ENCODE measurements around the gene GDE1.

GDE1 gene

DNA sequence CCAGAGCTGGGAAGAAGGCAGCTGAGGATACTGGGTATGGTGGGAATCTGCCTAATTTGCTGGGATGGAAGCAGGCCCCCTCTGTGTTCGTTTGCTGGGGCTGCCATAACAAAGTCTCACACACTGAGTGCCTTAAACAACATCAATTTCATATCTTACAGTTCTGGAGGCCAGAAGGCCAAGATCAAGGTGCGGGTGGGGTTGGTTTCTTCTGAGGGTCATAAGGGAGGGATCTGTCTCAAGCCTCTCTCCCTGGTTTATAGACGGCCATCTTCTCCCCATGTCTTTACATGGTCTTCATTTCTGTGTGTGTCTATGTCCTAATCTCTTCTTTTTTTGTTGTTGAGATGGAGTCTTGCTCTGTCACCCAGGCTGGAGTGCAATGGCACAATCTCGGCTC is 35.8 kb downstream of the GDE1 start:
- DNase-seq (ENCODE audit: low read depth) = no peak

DNA sequence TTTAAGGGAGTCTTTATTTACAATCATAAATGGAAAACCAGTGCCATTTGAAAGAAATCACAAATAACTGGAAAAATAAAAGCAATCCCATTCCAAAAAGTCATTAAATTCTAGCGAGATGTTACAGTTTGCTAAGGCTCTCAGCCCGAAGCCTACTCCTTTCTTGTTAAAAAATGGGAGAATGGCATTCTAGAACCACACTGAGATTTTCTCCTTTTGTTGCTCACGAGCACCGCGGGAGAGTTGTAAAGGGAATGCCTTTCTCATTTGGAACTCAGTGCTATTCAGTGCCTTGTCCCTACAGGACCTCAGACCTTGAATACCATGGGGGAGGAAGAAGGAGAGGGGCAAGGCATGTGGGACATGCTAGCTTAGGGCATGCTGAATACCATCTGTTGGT is 36.3 kb downstream of the GDE1 start:
- no peak for DNase-seq (ENCODE audit: low read depth)

DNA sequence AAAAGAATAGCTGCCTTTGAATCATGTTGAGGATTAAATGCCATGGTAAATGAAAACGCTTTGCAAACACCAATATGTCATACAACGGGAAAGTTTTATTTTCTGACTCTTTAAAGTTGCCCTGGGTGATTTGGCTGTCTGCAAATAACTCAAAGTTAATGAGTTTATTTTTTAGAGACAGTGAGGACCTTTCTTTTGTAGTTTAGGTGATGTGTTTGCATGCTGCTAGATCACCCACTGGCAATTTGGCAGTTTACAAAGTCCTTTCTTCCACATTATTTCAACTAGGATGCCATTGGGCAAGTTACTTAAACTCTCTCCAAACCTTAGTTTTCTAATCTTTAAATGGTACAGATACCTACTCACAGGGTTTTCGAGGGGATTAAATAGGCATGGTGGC is 37.8 kb downstream of the GDE1 start:
- DNase-seq (ENCODE audit: low read depth) = no peak

DNA sequence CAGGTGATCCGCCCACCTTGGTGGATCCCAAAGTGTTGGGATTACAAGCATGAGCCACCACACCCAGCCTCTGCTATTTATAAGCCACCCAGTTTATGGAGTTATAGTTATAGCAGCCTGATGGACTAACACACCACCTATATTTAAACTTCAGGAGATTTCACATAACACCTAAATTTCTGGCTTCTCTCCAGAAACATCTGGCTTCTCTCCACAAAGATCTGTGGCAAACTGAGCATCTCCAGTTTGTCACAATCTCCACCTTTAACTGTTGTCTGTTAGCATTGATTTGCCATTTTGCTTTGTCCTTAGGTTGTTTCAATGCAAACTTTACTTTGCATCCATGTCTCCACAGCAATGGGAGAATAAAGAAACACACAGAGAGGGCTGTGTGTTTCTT is 39.6 kb downstream of the GDE1 start:
- no peak for DNase-seq (ENCODE audit: low read depth)

DNA sequence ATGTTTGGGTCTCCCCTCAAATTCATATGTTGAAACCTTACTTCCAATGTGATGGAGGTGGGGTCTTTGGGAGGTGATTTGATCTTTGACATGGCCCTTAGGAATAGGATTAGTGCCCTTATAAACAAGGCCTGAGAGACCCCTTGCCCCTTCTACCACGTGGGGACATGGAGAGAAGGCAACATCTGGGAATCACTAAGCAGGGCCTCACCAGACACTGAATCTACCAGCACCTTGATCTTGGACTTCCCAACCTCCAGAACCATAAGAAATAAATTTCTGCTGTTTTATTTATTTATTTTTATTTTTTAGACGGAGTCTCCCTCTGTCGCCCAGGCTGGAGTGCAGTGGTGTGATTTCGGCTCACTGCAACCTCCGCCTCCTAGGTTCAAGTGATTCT is 40.1 kb downstream of the GDE1 start:
- no peak for DNase-seq (ENCODE audit: low read depth)

DNA sequence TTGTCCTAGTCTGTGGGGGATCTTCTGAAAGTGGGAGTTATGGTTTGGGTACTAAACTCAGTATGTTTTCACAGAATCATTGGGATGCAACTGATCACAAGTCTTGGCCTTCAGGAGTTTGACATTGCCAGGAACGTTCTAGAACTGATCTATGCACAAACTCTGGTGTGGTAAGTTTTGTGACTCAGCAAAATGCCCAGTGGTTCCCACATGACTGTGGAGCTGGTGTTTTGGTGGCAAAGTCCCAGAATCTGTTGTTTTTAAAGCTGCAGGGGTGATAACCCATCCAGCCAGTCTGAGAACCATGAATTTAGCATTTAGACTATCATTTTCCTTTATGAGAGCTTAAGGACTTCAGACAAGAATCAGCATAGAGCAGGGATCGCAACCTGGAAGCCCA is 40.6 kb downstream of the GDE1 start:
- DNase-seq (ENCODE audit: low read depth) = no peak

DNA sequence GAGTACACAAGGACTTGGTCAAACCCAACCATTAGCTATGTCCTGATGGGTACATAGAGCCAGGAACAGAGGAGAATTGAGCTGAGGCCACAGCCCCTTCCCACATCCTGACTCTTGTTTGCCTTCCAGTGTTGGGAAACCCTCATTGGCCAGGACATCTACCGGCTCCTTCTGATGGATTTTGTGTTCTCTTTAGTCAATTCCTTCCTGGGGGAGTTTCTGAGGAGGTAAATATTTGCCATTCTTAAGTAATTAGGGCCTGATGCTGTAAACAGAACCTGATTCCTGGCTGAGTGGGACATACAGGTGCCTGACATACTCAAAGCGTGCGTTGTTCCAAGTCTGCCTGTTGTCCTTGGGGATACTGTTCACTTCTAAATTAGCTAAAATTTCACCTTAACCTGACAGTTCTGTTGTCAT is 42.6 kb downstream of the GDE1 start:
- no peak for DNase-seq (ENCODE audit: low read depth)

DNA sequence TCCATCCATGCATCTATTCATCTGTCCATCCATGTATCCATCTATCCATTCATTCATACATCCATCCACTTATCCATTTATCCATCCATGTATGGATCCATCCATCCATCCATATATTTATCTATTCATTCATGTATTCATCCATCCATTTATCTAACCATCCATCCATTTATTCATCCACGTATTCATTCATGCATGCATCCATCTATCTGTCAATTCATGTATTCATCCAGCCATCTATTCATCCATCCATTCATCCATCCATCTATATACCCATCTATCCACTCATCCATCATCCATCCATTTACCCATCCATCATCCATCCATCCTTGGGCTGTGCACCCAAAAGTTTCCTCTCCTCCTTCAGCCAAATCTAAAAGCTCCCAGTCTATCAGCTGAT is 43.4 kb downstream of the GDE1 start:
- DNase-seq (ENCODE audit: low read depth) = no peak

DNA sequence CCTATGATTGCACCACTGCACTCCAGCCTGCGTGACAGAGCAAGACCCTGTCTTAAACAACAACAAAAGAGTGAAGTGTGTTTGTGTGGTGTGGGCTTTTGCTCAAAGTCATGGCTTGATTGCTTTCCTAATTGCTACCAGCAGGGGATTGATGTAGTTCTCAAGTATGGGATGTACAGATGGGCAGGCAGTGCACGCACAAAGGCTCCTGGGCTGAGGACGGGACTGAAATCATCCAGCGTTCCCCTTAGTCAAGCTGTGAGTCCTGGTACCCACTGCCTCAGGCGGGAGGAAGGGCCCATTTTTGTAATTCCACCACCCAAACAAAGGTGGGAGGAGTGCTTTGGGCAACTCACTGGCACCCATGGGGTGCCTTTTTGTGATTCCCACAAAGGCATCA is 47.3 kb downstream of the GDE1 start:
- no peak for DNase-seq (ENCODE audit: low read depth)

DNA sequence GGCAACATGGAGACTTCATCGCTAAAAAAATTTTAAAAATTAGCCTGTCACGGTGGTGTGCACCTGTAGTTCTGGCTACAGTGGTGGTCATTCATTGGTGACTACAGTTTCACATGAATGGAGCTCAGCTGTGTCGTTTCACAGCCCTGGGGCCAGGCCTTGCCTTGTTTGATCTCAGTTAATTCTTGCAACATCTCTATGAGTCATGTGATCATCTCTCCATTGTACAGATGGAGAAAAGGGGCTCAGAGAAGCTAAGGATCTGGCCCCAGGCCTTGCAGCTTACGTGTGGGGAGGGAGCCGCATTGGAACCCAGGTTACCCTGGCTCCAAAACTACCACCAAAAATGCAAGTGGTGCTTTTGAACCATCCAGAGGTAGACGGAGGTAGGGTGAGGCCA is 49.4 kb downstream of the GDE1 start:
- no peak for DNase-seq (ENCODE audit: low read depth)

DNA sequence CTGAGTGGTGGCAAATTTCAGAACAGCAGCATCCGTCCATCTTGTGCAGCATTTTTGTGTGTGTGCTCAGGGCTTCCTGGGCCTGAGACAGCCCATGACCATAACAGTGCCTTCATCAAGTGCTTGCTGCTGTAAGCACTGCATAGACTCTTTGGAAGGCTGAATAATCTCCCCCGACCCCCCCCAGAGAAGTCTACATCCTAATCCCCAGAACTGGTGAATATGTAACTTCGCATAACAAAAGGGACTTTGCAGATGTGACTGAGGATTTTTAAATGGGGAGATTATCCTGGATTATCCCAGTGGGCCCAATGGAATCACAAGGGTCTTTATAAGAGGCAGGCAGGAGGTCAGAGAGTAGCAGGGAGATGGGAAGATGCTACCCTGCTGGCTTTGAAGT is 53.6 kb downstream of the GDE1 start:
- no peak for DNase-seq (ENCODE audit: low read depth)

DNA sequence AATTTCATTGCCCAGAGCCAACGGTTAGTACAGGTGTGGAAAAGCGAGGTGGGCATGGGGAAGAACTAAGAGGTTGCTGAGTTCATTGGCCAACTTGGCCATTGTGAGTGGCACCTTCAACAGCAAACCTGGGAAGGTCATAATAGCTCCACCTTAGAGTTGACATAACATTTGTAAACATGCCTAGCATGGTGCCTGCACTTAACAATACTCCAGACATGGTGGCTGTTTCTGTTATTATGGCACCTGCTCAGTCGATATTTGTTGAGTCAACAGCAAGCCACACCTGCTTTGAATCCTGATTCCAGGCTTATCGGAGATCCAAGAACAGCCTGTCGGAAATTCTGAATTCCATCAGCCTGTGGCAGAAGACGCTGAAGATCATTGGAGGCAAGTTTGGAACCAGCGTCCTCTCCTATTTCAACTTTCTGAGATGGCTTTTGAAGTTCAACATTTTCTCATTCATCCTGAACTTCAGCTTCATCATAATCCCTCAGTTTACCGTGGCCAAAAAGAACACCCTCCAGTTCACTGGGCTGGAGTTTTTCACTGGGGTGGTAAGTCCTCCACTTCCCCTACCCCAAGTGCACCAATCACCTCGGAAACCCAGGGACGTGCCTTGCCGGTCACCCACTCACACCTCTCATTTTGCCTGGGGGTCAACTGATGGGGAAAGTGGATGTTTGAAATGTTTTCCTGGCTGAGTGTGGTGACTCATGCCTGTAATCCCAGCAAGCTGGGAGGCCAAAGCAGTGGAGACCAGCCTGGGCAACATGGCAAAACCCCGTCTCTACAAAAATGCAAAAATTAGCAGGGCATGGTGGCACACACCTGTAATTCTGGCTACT is 58.2 kb downstream of the GDE1 start:
- no peak for DNase-seq (ENCODE audit: low read depth)

DNA sequence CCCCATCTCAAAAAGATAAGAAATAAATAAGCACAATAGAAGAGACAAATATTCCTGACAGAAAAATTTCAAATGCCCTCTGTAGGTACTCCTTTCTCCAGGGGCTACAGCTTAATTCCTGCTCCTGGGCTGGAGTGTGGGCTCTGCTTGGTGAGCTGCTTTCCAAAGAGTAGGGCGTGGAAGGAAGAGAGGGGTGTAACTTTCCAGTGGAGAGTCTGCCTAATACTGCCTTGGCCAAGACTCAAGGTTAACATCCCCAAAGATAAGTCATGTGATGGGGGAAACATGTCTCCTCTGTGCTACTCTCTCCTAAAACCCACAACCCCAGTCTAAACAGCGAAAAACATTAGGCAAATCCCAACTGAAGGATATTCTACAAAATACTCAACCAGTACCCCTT is 61.5 kb downstream of the GDE1 start:
- no peak for DNase-seq (ENCODE audit: low read depth)

DNA sequence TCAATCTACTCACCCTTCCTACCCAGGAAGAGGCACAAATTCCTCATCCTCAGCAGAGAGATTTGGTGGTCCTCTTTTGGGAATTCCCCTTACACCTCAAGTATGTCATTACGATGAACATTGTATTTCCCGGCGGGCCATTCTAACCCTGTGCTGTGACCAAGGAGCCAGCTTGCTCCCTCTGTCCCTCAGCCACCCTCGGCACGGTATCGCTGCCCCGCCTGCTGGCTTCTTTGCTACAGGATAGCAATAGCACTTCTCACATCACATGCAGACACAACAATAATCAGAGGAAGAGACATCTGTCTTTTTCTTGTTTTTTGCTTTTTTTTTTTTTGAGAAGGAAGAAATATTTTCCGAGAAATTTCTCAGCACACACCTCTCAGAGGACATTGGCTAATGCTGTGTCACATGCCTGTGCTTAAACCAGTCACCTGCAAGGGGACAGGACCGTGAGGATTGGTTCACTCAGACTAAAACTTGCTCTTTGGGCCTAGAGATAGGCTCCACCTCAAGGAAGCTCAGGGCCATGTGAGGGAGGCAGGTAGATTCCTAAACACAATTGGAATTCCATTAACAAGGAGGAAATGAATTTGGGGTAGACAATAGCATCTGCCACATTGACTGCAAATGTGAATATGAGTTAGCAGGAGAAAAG is 63.0 kb downstream of the GDE1 start:
- DNase-seq (ENCODE audit: low read depth) = no peak

Measured in fibroblast of the conjunctiva (primary cell).